ENCODE measurements around the gene P2RY14. TPM values are rescaled to one million over a fixed set of nuclear protein-coding genes. Genes with fewer than 3 reads are reported as not detected.
"Not testable (repeated sequence)": the region's sequence is repeated elsewhere in the genome, so short reads cannot be mapped to it uniquely, and the experiment has no call there.

P2RY14 gene
- total RNA-seq, 2 donors from 2014 or later: not detected

- H3K4me1 ChIP-seq (ENCODE audit: control insufficient read depth, insufficient read depth, low read length): peaks cover 5% of the 10 kb centered on the region
- Mint-ChIP-seq H3K9me3 (no peaks in the 10 kb centered on the region), H3K27me3 (ENCODE audit: insufficient read depth) (no peaks in the 10 kb centered on the region), H3K4me1 (peaks cover 9% of the 10 kb centered on the region), H3K4me3 (no peak overlapping the region), H3K36me3 (ENCODE audit: low read depth) (no peaks in the 10 kb centered on the region), H3K27ac (no peak overlapping the region)
- no peak overlapping the region for H3K27ac ChIP-seq (ENCODE audit: low read depth, low read length)
- WGBS, 2 experiments (ENCODE audit: insufficient coverage in 1 of 2, insufficient read length in 1 of 2): 94 to 100% methylated on average over 1 of the region's 1 CpG
- TF ChIP-seq CTCF (conservative IDR thresholded peaks at IDR 0.05): no peak
- H3K4me3 ChIP-seq (ENCODE audit: low read length): no peak overlapping the region
- H3K36me3 ChIP-seq (ENCODE audit: control insufficient read depth, insufficient read depth, low read length): no peaks in the 10 kb centered on the region
- H3K9me3 ChIP-seq (ENCODE audit: control insufficient read depth, low read length): no peaks in the 10 kb centered on the region
- no peak for DNase-seq
- no peaks in the 10 kb centered on the region for H3K27me3 ChIP-seq (ENCODE audit: control insufficient read depth, insufficient read depth, low read length, poor library complexity, severe bottlenecking)
- no peak overlapping the region for H3K9ac ChIP-seq (ENCODE audit: extremely low read depth, low read length, poor library complexity, severe bottlenecking)
Observed at GRCh38 chr3:151256749-151257148, 21.6 kb downstream of the P2RY14 start.

- no peak overlapping the region for H3K4me3 Mint-ChIP-seq
- H3K27ac Mint-ChIP-seq: no peak overlapping the region
- H3K36me3 Mint-ChIP-seq (ENCODE audit: low read depth): no peaks in the 10 kb centered on the region
- Histone ChIP-seq H3K27me3 (ENCODE audit: control insufficient read depth, insufficient read depth, low read length, poor library complexity, severe bottlenecking) (no peaks in the 10 kb centered on the region), H3K9ac (ENCODE audit: extremely low read depth, low read length, poor library complexity, severe bottlenecking) (no peak overlapping the region), H3K9me3 (ENCODE audit: control insufficient read depth, low read length) (no peaks in the 10 kb centered on the region), H3K27ac (ENCODE audit: low read depth, low read length) (no peak overlapping the region), H3K4me1 (ENCODE audit: control insufficient read depth, insufficient read depth, low read length) (peaks cover 6% of the 10 kb centered on the region), H3K36me3 (ENCODE audit: control insufficient read depth, insufficient read depth, low read length) (no peaks in the 10 kb centered on the region), H3K4me3 (ENCODE audit: low read length) (no peak overlapping the region)
- DNase-seq: no peak
- 86 to 91% methylated on average over 3 of the region's 3 CpGs for WGBS, 2 experiments (ENCODE audit: insufficient coverage in 1 of 2, insufficient read length in 1 of 2)
- TF ChIP-seq CTCF (conservative IDR thresholded peaks at IDR 0.05): no peak
- peaks cover 2% of the 10 kb centered on the region for H3K9me3 Mint-ChIP-seq
- H3K4me1 Mint-ChIP-seq: peaks cover 10% of the 10 kb centered on the region
- H3K27me3 Mint-ChIP-seq (ENCODE audit: insufficient read depth): no peaks in the 10 kb centered on the region
Observed at GRCh38 chr3:151248772-151249337, 29.5 kb downstream of the P2RY14 start.

- not testable (repeated sequence) for DNase-seq; H3K4me3 ChIP-seq (ENCODE audit: low read length); H3K4me1 ChIP-seq (ENCODE audit: control insufficient read depth, insufficient read depth, low read length); H3K9ac ChIP-seq (ENCODE audit: extremely low read depth, low read length, poor library complexity, severe bottlenecking); H3K9me3 ChIP-seq (ENCODE audit: control insufficient read depth, low read length); H3K27ac ChIP-seq (ENCODE audit: low read depth, low read length); H3K36me3 ChIP-seq (ENCODE audit: control insufficient read depth, insufficient read depth, low read length); H3K4me1 Mint-ChIP-seq; H3K36me3 Mint-ChIP-seq (ENCODE audit: low read depth); H3K27me3 ChIP-seq (ENCODE audit: control insufficient read depth, insufficient read depth, low read length, poor library complexity, severe bottlenecking); H3K27ac Mint-ChIP-seq; H3K27me3 Mint-ChIP-seq (ENCODE audit: insufficient read depth)
- peaks cover 10% of the 10 kb centered on the region for H3K9me3 Mint-ChIP-seq
- peak overlapping the region; percentile 36 for H3K4me3 Mint-ChIP-seq
- WGBS, 2 experiments (ENCODE audit: insufficient coverage in 1 of 2, insufficient read length in 1 of 2): 89% methylated on average over 15 of the region's 18 CpGs; no CpG with 5 or more reads in 1 of the 2 experiments
Observed at GRCh38 chr3:151242006-151242405, 36.3 kb downstream of the P2RY14 start.

GRCh38 chr3:151236736-151237135 lies 41.6 kb downstream of the P2RY14 start:
- 90 to 95% methylated on average over 6 of the region's 7 CpGs for WGBS, 2 experiments (ENCODE audit: insufficient coverage in 1 of 2, insufficient read length in 1 of 2)

More at GRCh38 chr3:151236736-151237135, 41.6 kb downstream of the P2RY14 start:
- no peak overlapping the region for H3K9ac ChIP-seq (ENCODE audit: extremely low read depth, low read length, poor library complexity, severe bottlenecking)
- no peak for TF ChIP-seq CTCF (conservative IDR thresholded peaks at IDR 0.05)
- no peaks in the 10 kb centered on the region for H3K27me3 Mint-ChIP-seq (ENCODE audit: insufficient read depth)
- peaks cover 6% of the 10 kb centered on the region for H3K9me3 Mint-ChIP-seq
- H3K27ac Mint-ChIP-seq: no peak overlapping the region
- DNase-seq: no peak
- peaks cover 6% of the 10 kb centered on the region for H3K4me1 Mint-ChIP-seq
- H3K4me3 Mint-ChIP-seq: no peak overlapping the region
- H3K36me3 Mint-ChIP-seq (ENCODE audit: low read depth): peaks cover 13% of the 10 kb centered on the region
- H3K4me3 ChIP-seq (ENCODE audit: low read length): no peak overlapping the region
- H3K27me3 ChIP-seq (ENCODE audit: control insufficient read depth, insufficient read depth, low read length, poor library complexity, severe bottlenecking): no peaks in the 10 kb centered on the region
- H3K27ac ChIP-seq (ENCODE audit: low read depth, low read length): no peak overlapping the region
- no peaks in the 10 kb centered on the region for H3K4me1 ChIP-seq (ENCODE audit: control insufficient read depth, insufficient read depth, low read length)
- peaks cover 5% of the 10 kb centered on the region for H3K36me3 ChIP-seq (ENCODE audit: control insufficient read depth, insufficient read depth, low read length)
- peaks cover 3% of the 10 kb centered on the region for H3K9me3 ChIP-seq (ENCODE audit: control insufficient read depth, low read length)

Data from endodermal cell (in vitro differentiated cells).